Stimulated activated CD4-positive, alpha-beta T cell treated with anti-CD3 and anti-CD28 coated beads, Interleukin-1b, Interleukin-23, amount 100 ng/mL, for 48 hours (primary cell): Measurements from ENCODE around the gene ANAPC16.
"Not testable (repeated sequence)": the region's sequence is repeated elsewhere in the genome, so short reads cannot be mapped to it uniquely, and the experiment has no call there.

Experiments used
- DNase-seq: peaks from one replicate; pipeline ENCODE4 v3.0.0-alpha.2; 2020

ANAPC16 gene

DNA sequence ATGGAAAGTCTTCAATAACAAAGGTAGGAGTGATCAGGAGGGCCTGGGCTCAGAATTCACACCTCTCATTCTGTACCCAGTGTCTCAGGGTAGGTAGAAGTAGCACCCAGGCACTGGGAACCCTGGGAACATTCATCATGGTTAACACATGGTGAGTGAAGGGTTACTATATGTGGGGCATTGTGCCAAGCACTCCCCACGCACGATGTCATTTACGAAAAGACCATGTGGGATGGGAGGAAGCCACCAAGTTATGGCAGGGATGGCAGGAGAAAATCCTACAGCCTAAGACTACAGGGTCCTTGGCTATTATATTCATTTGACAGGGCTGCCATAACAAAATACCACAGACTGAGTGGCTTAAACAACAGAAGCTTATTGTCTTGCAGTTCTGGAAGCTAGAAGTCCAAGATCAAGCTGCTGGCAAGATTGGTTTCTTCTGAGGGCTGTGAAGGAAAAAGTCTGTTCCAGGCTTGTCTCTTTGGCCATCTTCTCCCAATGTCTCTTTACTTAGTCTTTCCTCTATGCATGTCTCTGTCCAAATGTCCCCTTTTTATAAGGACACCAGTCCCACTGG, 30.2 kb downstream of the ANAPC16 start:
- no peak for DNase-seq

DNA sequence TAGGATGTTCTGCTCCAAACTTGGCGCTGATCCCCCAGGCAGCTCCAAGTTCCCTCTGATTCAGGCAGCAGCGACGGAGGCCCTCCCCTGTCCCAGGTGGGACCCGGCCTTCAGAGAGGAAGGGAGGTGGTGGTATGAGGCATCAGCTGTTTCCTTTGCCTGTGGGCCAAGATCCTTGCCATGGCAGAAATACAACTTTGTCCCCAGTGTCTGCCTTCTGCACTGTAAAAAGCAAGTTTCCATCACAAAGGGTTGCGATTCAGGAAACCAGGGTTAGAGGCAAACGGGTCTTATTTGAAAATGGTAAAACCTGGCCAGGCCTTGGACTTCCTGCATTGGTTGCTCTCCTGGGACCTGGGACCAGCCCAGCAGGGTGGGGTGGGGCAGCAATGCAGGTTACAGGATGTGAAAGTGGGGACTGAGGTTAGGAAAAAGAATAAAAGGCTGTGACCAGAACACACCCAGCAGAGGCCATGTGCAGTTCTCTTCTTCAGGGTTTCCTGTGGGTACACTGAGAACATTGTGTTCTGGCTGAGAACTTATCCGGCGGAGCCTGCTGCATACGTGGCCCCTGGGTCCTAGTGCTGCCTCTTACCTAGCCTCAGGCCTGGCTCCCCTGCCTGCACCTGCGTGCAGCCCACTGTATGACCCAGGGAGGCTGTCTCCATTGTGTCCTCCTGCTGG, 32.8 kb downstream of the ANAPC16 start:
- peak; percentile 76 for DNase-seq

DNA sequence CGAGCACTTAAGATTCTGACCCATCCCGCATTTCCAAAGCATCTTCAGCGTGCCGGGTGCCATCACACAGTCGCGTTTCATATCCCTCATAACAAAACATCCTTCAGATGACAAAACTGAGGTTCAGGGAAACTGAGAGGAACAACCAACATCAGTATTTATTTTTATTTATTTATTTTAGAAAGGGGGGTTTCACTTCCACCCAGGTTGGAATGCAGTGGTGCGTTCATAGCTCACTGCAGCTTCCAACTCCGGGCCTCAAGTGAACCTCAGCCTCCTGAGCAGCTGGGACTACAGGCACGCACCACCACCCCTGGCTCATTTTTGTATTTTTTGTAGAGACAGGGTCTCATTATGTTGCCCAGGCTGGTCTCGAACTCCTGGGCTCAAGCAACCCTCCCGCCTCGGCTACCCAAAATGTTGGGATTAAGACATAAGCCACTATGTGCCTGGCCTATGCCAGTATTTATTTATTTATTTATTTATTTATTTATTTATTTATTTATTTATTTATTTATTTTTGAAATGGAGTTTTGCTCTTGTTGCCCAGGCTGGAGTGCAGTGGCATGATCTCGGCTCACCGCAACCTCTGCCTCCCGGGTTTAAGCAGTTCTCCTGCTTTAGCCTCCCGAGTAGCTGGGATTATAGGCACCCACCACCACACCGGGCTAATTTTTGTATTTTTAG, 33.5 kb downstream of the ANAPC16 start:
- DNase-seq = not testable (repeated sequence)

DNA sequence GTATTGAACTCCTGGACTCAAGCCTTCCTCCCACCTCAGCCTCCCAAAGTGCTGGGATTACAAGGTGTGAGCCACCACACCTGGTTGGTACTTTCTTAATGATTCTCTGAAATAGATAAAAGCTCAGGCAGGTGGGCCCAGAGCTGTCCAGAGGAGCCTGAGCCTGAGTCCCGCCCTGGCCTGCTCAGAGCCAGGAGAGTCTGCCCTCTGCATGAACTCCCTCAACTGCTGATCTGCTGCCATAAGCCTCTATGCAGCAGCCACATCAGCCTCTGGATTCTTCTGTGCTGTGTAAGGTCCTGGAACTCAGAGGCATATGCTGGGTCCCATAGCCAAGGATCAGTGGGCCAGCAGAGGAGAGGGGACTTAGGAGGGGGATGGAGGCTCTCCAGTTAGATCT, 34.9 kb downstream of the ANAPC16 start:
- no peak for DNase-seq

DNA sequence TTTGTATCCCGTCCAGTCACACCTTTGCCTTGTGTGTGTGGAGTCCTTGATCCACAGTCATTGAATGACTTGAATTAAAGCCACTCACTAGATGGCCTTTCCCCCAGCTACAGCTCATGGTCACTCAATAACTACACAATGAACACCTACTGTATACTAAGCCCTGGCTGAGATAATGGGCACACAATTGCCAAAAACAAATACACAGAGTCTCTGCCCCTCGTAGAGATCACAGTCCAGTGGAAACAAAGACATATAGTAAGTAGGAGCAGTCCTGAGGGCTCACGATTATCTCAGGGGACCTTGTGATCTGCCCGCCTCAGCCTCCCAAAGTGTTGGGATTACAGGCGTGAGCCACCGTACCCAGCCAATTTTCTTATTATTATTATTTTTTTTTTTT, 35.8 kb downstream of the ANAPC16 start:
- no peak for DNase-seq

DNA sequence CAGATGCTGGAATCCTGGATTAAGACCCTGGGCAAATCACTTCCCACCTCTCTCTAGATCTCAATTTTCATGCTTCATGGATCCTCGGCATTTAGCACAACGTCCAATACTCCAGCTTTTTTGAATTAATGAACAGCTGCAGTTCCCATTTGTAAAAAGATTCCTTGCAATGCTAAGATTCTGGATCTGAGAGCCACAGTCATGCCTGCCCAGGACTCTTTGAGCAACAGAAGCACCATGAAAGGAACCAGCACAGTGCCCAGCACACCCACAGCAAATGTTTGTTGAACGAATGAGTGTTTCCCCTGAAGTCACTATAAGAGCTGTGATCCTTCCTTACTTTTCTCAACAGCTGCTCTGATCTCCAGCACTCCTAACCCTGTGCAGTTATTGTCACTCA, 37.2 kb downstream of the ANAPC16 start:
- DNase-seq = no peak

DNA sequence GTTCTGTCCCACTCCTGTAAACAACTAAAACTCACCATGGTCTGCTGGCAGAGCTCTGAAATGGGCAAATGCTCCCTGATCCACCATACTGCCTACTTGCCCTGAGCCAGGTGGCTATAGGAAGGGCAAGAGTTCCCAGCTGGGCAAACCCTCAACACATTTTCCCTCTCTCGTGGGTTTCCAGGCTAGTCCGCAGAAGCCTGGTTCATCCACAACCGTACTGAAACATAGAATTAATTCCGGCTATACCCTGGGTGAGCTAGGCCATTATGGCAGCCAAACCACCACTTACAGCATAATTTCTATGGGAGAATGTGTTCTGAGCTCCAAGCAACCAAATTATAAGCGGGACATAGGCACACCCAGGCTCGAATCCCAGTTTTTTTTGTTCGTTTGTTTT, 37.8 kb downstream of the ANAPC16 start:
- no peak for DNase-seq

DNA sequence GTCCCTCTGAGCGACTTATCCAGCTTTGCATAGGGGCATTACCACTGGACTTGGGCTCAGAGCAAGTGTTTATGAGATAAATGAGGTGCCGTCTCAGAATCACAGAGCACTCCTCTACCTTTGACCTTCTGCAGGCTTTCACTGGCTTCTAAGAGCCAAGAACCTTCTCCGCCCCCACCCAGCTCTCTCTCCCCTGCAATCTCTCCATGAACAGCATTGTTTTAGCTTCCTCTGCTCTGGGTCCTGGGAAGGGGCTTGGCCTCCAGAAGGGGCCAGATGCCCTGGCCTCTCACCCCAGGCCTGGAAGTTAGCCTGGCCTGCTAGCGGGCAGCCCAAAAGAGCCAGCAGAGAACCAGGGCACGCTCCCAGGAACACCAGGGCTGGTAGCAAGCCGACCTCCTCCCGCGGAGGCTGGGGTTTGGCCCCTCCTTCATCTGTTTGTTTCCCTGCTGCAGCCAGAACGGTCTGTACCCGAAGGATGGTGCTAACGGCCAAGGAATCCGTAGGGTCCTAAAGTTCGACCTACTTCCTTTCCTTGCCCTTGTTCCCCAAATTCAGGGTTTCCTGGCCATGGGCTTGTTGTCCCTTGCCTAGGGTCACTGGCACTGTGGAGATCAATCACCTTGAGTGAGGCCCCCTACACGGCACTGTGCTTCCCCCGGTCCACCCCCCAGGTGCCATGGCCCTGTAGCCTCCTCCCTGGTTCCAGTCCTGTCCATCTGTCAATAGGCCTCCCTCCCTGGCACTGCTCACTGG, 39.2 kb downstream of the ANAPC16 start:
- DNase-seq = peak; percentile 44

DNA sequence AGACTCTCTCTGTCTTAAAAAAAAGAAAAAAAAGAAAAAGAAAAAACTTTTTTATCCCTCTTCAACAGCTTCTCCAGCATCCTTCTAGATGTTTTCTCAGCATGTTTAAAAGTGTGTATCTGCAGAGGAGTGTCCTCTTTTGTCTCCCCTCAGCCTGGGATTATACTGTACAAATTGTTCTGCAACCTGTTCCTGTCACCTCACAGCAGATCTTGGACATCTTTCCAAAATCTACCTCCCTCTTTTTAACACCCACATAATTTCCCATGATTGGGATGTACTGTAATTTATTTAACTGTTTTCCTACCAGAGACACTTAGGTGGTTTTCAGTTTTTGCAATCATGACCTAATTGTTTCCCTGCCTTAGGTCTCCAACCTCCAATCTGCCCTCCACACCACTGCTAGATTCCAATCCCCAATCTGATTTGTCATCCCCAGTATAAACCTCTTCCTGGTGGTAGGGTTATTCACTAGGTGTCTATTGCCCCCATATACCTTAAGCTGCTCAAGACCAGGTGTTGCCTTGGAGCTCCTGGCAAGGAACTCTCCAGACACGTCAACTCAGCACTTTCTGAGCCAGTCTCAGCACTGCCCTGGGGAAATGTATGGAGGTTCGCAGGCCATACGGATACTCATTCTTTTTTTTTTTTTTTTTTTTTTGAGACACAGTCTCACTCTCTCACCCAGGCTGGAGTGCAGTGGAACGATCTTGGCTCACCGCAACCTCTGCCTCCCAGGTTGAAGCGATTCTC, 40.3 kb downstream of the ANAPC16 start:
- no peak for DNase-seq

DNA sequence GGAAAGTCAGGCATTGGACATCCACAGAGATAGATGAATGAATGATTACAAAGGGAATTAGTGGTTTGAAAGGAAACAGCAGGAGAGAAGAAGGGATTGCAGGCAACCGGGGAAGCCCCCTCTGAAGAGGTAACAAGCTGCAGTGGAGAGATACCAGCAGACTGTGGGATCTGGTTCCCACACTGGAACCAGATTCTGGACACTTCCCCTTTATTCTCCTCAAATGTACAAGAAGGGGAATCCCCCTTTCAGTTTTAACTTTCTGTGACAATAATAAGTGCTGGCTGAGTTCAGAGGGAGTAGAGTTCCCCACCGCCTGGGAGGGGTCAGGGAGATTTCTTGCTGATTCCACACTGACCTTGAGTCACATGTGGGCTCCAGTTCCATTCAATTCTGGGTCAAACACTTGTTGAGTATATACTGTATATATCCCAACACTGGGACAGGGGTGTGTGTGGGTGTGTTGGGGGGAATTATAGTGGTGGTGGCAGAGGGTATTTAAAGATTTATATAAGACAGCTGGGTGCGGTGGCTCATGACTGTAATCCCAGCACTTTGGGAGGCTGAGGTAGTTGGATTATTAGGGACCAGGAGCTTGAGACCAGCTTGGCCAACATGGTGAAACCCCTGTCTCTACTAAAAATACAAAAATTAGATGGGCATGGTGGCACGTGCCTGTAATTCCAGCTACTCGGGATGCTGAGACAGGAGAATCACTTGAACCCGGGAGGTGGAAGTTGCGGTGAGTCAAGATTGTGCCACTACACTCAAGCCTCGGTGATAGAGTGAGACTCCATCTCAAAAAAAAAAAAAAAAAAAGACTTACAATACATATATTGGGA, 41.5 kb downstream of the ANAPC16 start:
- no peak for DNase-seq

DNA sequence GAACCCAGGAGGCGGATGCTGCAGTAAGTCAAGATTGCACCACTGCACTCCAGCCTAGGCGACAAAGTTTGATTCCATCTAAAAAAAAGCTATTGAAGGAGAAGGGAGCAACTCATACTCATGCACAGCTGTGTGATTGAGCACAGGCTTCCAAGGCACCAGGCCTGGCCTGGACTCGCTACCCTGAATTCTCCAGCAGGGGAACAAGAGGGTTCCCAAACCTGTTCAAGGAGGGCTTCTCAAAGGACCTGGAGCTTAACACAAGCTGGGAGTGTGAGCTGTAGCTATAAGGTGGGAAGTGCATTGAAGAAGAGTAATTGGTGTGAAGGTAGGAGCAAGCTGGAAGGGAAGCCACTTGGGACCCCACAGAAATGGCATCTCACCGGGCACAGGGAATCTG, 42.8 kb downstream of the ANAPC16 start:
- DNase-seq = no peak

DNA sequence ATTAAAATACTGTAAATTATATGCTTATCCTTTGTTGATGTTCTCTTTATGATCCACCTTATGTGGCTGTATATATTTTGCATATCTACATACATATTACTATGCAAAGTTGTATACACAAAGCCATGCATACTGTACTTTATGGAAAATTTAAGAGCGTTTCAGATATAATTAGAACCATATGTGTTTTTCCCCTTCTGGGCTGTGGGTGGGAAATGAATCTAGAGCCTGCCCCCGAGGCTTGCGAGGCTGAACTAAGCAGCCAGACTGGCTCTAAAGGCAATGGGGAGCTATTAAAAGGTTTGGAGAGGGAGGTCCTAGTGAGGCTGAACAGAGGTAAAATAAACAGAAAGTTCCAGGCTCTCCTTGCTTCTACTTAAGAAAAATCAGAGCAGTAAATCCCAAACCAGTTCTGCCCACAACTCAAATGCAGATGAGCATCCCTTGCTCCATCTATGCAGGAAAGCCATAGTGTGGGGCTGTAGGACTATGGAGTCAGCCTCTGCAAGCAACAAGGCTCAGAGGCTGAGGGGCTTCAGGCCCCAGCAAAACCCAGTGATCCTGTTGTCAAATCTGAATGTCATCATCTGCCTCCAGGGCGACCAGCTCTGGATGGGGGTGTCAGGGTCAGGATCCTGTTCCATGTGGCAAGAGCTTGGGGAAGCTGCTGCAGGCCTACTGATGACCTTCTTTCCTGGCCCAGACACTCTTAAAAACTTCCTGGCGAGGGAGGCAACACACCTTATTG, 43.9 kb downstream of the ANAPC16 start:
- DNase-seq = no peak

DNA sequence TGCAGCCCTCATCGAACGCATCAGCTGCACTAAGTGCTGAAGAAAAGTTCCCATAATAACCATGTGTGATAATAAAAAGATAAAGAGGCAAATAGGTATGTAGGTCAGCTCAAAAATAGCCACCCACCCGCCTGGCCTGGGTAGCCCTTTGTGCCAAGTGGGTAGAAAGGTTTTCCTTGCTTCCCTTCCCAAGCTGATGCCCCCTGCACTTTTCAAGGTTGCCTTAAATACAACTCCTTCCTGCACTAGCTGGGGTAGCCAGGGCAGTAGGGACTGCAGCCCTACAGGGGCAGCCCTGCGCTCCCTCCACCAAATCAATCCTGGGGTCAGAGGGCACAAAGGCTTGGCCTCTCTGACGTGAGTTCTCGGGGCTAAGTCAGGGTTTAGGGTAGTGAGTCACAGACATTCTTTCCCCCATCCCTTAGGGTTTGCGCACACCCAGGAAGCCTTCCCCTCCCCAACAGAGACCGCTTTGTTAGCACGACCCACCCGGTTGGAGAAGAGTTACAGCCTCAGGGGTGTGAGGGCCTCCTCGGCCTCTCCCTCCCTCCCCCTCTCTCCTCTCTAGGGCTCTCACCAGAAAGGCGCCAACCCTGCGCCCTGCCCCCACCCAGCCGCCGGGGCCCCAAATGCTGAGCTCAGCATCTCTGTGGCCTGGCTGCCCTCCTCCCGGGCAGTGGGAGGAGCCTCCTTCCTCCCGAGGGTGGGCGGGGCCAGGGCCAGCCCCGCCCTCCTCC, 44.6 kb downstream of the ANAPC16 start:
- DNase-seq = peak; percentile 95

DNA sequence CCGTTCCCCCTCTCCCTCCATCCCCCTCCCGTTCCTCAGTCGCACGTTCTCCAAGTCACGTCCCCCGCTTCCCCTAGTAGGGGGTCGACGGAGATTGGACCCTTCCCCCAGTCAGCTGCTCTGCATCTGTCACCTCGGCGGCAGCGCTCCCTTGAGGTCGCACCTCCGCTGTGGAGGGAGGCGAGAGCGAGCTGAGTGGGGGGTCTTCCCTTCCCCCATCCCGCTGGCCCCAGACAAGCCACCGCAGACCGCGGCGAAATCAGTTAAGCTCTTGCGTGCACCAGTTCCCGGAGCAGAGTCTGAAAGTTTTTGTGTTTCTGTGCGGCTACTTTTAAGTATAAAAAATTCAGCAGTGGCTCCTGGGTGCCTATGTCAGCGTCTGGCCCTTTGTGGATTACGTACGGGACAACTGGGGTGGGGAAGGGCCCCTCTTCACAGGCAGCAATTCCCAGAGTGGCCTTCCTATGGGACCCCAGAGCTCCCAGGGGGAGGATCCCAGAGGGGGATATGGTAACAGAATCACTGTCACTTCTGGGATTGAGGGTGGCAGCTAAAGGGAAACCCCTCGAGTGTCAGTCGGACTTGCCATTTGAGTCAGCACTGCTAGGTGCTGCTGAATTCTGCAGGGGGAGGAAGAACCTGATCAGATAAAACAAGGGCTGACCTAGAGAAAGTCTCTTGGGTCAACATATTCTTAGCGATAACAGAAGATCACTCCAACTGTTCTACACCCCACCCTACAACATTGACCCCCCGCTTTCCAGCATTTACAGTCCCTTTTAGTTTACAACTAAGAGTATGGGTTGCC, 45.4 kb downstream of the ANAPC16 start:
- DNase-seq = peak; percentile 73

DNA sequence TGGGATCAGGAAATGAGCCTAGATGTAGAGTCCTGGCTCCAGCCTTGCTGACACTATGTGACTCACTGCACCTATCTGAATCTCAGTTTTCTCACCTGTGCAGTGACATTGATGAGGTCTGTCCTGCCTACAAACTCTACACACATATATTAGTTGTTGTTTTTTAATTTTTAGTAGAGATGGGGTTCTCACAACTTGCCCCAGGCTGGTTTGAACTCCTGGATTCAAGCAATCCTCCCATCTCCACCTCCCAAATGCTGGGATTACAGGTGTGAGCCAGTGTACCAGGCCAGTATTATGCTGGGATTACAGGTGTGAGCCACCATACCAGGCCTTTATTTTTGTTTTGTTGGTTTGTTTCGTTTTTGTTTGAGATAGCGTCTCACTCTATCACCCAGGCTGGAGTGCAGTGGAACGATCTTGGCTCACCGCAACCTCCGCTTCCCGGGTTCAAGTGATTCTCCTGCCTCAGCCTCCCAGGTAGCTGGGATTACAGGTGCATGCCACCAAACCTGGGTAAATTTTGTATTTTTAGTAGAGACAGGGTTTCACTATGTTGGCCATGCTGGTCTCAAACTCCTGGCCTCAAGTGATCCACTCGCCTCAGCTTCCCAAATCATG, 46.1 kb downstream of the ANAPC16 start:
- DNase-seq = no peak

DNA sequence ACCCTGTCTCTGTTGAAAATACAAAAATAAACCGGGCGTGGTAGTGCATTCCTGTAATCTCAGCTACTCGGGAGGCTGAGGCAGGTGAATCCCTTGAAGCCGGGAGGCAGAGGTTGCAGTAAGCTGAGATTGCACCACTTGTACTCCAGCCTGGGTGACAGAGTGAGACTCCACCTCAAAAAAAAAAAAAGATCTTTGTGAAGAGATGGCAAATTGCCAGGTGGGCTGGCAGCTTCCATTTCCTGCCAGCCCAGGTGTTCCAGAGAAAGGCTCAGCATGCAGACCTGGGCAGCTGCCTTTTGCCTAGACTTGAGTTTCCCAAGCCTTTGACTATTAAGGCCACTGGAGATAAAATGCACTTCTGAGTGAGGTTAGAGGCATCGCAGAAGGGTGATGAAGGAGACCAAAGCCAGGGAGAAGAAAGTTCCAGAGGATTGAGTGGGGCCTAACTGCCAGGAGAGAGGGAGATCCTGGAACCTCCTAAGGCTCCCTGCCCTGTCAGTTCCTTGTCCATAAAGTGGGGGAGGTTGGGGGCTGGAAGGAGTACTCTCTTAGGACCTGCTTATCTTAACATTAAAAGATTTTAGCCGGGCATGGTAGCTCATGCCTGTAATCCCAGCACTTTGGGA, 47.9 kb downstream of the ANAPC16 start:
- no peak for DNase-seq

DNA sequence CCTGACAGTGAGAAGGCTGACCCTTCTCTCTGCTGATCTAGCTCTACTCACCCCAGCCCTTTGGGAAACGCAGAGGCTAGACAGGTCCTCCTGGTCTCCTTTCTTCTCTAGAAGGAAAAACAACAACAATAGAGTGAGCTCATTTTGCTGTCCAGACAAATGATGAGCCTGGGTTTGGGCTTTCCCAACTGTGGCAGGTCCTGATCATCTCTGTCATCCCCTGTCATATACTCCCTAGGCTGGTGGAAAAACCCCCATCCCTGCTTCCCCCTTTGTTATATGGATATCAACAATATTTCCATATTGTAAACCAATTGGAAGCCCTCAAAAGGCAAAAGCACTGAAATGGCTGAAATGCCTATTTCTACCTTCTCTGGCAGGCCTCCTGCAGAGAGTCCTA, 48.7 kb downstream of the ANAPC16 start:
- DNase-seq = no peak

DNA sequence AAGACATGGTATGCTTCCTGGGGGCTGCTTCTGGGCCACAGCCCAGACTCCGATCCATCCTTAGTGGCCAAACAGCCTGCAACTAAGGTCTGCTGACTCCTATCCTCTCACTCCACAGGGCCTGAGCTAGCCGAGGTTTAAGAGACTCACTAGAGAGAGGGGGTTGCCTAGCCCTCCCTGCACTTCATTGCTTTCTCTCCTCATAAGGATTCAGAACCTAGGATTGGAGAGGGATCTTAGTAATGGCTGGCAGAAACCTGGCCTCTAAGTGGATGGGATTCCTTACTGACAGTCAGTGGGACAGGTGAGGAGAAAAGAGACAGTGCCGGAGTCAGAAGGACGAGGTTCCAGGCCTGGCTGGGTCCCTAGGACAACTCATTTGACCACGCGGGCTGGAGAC, 49.7 kb downstream of the ANAPC16 start:
- DNase-seq = no peak
